HG03432 (cell line): ENCODE data around the gene SUPT3H.

ENCODE experiments used
- ATAC-seq: cut with Tn5 transposase; IDR thresholded peaks from one replicate; pipeline ENCODE4 v1.9.1; 2021; ENCODE audit warnings: mild to moderate bottlenecking, moderate library complexity; ENCODE audit not compliant: unreplicated experiment

SUPT3H gene

GRCh38 chr6:45024610-45025009, 353.1 kb downstream of the SUPT3H start:
- ATAC-seq = no peak

GRCh38 chr6:45021676-45022075, 356.1 kb downstream of the SUPT3H start:
- ATAC-seq = no peak

- ATAC-seq = no peak
Observed at GRCh38 chr6:45012687-45013086, 365.0 kb downstream of the SUPT3H start.

GRCh38 chr6:45009576-45009975, 368.2 kb downstream of the SUPT3H start:
- ATAC-seq = no peak

GRCh38 chr6:45006893-45007292, 370.8 kb downstream of the SUPT3H start:
- no peak for ATAC-seq

- no peak for ATAC-seq
Observed at GRCh38 chr6:45003961-45004360, 373.8 kb downstream of the SUPT3H start.

- ATAC-seq = no peak
Observed at GRCh38 chr6:45003387-45003786, 374.3 kb downstream of the SUPT3H start.

- ATAC-seq = no peak
Observed at GRCh38 chr6:45002390-45003105, 375.2 kb downstream of the SUPT3H start.

GRCh38 chr6:45001663-45002062, 376.1 kb downstream of the SUPT3H start:
- ATAC-seq = peak; percentile 99

- no peak for ATAC-seq
Observed at GRCh38 chr6:45000833-45001232, 376.9 kb downstream of the SUPT3H start.

- ATAC-seq = no peak
Observed at GRCh38 chr6:44999066-44999465, 378.7 kb downstream of the SUPT3H start.

GRCh38 chr6:44995486-44996132, 382.1 kb downstream of the SUPT3H start:
- ATAC-seq = no peak

- no peak for ATAC-seq
Observed at GRCh38 chr6:44989391-44989790, 388.3 kb downstream of the SUPT3H start.

- ATAC-seq = no peak
Observed at GRCh38 chr6:44985006-44985405, 392.7 kb downstream of the SUPT3H start.

GRCh38 chr6:44983467-44984365, 394.0 kb downstream of the SUPT3H start:
- ATAC-seq = no peak

GRCh38 chr6:44980841-44981240, 396.9 kb downstream of the SUPT3H start:
- ATAC-seq = no peak

- ATAC-seq = peak; percentile 76
Observed at GRCh38 chr6:44976677-44977641, 400.8 kb downstream of the SUPT3H start.

- ATAC-seq = no peak
Observed at GRCh38 chr6:44974511-44974910, 403.2 kb downstream of the SUPT3H start.

- ATAC-seq = no peak
Observed at GRCh38 chr6:44972709-44973108, 405.0 kb downstream of the SUPT3H start.

GRCh38 chr6:44969446-44970185, 408.1 kb downstream of the SUPT3H start:
- no peak for ATAC-seq
